GM18507 (cell line): ENCODE data around the gene STK24.
A peak's percentile ranks its signal among the peaks of the same experiment; 100 is the strongest.

ENCODE experiments used
- DNase-seq: peaks from one replicate; pipeline ENCODE4 v3.0.0; 2011; ENCODE audit warnings: low read depth; ENCODE audit not compliant: insufficient read length; ENCODE audit errors: extremely low spot score
- FAIRE-seq: peaks from 2 replicates; lab custom pipeline; 2011; peaks lifted over from hg19 to GRCh38; lab: Jason Lieb, UNC

STK24 gene

DNA sequence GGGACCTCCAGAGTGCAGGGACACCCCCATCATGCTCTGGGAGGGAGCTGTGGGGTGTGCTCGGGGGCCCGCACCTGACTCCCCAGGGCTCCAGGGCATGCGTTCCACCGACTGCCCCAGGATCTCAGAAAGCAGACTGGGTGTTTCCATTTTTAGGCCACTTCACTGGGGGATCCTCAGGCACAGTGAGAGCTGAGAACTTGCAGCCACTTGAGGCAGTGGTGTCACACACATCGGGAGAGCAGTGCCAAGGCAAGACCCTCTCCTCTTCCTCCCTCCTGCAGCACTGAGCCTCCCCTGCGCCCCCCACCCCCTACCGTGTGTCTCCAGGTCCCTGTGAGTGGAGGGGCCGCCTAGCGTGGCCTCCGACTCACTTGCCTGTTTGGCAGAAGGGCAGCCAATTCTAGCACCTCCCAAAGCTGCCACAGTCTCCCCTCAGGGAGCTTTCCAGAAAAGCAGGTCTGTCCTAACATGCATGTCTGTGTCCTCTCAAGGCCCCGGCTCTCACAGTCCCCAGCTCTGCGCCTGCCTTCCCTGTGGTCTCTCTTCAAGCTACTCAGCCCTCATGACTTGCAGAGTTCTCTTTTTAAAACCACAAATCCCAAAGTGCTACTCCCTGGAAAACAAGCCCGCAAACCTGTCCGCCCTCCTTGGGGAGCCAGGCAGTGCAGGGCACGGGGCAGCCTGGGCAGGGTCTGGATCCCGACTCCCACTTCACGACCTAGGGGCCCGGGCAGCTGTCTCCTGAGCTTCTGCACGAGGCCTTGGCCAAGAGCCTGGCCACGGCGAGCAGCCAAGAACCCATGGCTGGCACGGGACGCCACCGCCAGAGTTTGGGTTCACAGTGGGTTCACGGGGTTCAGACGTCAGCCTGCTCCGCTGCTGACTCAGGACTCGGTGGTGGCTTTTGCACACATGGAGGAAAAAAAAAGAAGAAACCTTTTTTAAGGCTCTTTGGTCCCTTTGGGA lies 94.1 kb downstream of the STK24 start:
- no peak for DNase-seq
- peak; percentile 15 for FAIRE-seq

DNA sequence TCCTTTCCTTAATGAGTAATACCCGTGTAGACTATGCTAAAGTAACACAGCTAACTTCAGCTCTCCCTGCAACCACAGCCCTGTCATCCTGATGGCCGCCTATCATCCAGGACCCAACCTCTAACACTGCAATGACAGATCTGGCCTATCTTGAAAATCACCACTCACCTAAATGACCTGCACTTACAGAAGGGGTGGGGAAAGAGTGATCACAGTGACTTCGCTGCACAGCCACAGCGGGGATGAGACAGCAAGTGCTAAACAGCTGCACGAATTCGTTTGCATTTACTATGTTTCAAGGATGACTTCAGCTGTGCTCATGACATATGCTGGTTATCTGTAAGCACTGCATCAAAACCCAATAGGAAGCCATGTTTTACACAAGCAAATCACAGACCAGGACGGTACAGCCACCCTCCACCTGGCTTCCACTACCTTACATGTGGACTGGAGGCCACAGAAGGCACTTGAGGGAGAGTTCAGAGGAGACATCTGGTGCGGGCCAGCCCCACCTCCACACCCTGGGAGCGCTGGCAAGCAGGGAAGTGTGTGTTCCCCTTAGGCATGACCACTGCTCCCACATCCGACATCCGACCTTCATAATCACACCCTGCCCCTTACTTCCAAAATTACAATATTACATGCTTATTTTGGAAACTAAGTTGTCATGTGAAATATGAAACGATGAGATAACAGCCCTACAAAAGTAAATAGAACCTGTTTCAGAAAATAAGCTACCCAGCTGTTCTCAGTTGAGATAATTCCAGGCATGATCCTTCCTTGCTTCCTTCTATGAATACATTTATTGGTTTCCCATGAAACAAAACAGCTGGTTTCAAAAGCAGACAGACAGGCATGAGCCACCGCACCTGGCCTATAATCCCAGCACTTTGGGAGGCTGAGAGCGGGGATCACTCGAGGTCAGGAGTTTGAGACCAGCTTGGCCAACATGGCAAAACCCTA lies 95.7 kb downstream of the STK24 start:
- FAIRE-seq = peak; percentile 85
- DNase-seq = no peak

DNA sequence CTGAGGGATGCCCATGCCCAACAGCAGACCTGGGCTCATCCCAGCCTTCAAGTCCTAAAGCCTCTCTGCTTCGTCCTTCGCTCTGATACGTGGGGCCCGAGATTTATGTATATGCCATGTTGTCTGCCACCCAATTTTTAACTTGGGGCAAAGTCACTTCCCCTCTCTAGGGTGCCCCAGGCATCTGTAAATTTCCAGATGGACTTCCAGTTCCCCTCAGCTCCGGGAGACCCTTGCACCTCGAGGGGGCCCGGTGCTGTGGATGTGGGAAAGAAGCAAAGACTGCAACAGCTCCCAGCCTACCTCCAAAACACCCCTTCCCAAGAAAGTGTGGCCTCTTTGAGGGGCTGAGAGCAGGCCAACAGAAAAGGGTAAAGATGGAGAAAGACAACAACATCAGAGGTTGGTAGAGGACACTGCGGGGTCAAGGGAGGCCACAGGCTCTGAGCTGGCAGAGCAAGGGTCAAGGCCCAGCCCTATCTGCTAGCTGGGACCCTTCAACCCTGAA lies 97.4 kb downstream of the STK24 start:
- DNase-seq (no peak), FAIRE-seq (no peak)

DNA sequence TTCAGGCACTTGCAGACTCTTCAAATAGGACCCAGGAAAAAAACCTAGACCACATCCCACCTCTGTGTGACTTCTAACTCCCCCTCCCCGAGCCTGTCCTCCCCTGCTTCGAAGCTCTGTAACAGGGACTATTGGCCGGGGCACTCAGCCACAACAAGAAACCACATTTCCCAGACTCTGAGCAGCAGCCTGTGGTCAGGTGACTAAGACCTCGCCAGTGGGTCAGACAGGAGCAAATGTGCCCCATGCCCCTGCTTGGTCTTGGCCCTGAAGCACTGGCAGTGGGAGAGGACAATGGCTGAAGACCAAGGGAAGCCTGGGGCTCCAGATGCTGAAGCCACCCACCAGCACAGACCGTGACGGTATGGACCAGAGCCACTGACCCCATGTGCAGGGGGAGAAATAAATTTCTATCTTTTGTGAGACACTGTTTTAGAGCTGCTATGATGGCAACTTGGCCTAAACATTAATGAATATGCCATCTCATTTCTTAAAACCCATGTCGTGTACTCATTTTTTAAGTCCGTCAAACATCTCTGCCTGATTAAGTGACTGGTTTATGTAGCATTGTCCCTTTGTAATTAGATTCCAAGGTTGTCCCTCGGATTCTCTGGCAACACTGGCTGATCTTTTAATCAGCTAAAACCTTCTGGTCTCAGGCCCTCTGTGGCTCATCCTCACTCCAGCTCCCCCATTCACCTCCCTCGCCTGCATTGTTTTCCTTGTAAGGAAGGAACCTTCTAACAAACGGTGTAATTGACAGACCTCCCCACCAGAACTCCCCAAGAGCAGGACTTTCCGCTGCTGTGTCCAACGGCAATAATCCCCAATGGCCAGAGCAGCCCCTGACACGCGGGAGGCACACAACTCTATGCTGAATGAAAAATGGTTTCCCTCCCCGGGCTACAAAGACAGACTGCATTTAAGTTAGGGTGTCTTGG lies 98.4 kb downstream of the STK24 start:
- peak; percentile 95 for FAIRE-seq
- DNase-seq = no peak

DNA sequence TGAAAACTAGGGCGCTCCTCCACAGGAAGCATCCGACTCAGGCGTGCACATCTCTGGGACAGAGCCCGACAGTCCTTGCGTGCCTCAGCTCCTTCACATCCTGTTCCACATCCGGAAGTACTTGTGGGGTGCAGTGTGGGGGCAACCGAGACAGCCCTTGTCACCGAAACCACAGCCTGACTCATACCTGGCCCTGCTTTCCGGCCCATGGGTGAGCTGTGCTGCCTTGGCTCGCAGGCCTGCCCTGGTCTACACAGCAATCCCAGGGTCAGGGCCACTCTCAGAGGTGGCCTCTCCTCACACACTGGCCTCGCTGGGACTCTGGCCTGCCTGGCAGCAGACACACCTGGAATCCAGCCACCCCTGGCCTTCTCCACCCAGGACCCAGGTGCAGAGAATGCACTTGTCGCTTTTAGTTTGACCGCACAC lies 100.4 kb downstream of the STK24 start:
- FAIRE-seq = peak; percentile 100
- peak; percentile 89 for DNase-seq

DNA sequence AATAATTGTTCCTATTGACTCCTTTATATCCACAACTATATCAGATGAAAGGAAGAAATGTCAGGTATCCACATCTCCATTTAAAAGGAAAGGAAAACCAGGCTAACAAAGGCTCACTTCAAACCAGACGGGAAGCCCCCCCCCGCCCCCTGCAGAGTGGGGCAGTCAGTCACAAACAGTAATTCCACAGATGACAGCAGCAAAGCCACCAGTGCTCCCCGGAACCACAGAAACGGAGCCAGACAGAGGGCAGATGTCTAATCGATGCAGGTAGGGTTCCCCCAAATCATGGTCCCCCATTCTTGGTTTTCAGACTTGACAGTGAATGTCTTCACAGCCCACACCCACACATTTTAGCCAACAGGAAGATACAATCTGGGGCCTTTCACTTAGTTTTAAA lies 100.8 kb downstream of the STK24 start:
- DNase-seq (no peak), FAIRE-seq (no peak)

DNA sequence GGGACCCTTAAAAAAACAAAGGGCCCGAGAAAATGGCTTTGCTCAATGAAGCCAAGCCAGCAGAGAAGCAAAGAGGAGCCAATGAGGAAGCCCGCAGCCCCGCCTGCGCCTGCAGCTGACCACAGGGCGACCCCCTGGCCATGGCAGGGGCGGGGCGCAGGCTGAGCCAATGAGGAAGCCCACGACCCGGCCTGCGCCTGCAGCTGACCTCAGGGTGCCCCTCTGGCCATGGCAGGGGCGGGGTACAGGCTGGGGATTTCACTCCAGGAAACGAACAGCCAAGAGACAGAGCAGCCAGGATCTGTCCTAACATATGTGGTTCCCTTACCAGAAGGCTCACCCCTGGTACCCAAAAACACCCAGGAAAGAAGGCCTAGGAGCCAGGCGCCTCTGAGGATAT lies 101.4 kb downstream of the STK24 start:
- FAIRE-seq (no peak), DNase-seq (no peak)

DNA sequence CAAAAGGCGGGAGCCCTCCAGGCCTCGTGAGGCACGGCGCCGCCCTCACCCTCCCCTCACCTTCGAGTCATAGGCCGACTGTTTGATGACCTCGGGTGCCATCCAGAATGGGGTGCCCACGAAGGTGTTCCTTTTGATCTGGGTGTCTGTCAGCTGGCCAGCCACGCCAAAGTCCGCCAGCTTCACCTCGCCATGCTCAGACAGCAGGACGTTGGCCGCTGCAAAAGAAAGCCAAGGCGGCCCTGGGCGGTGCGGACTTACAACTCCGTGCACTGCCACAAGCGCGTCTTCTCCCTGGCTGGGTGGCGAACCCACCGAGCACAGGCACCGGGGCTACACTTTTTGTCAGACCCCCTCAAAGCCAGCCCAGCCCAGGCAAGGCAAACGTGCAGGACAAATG lies 102.1 kb downstream of the STK24 start:
- DNase-seq = no peak
- FAIRE-seq = no peak

DNA sequence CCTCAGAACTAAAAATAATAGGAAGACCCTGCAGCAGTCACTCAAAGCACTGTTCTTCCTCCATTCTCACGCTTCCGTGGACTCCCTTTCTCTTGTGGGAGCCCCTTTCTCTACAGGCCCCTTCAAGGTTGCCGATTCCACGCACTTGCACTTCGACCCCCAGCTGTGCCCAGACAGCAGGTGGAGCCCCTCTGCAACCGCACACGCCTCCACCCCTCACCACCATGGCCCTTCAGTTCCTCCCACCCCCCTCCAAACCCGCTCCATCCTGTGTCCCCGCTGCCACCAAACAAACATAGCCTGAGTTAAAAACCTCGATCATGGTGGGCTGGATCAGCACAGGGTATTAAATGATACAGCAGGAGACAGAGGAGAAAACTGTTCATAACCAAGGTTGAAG lies 102.6 kb downstream of the STK24 start:
- FAIRE-seq = no peak
- no peak for DNase-seq

DNA sequence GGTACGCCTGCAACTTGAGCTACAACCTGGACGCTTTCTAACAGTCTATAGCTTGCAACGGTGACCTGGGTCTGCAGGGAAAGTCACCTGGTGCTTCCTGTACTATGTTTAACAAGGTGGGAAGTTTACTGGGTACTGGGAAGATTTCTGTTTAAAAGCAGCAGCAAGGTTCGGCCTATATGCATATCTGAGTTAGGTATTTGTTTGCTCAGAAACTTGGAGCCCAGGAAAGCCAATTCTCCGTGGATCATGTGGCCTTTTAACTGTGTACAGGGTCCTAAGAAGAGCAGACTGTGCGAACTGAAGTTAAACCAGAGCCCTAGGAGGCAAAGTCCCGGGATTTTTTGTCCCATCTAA lies 103.1 kb downstream of the STK24 start:
- no peak for DNase-seq
- no peak for FAIRE-seq

DNA sequence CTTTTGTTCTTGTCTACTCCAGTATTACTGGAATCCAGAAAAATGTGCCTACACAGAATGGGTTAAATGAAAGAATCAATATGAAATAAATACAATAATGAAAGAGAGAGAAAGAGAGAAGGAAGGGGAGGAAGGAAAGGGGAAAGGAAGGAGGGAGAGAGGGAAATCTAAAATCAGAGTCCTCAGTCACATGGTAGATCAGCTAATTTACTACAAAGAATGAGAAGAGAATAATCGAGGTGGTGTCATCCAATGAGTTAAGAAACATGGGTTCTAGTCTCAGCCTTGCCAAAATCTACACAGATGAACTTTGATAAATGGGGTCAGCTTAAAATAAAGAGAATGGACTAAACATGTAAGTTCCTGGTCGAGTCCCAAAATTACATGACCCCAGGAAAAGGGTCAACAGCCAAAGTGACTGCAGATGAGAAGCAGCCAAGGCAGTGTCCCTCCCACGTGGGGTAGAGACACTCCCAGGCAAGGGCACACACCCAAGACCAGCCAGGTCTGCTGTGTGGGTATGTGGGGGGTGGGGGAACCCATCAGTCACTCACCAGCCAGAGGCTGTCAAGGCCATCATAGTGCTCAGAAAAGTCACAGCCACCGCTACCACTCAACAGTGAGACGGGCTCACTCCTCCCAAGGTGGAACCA lies 103.6 kb downstream of the STK24 start:
- DNase-seq = no peak
- FAIRE-seq = no peak

DNA sequence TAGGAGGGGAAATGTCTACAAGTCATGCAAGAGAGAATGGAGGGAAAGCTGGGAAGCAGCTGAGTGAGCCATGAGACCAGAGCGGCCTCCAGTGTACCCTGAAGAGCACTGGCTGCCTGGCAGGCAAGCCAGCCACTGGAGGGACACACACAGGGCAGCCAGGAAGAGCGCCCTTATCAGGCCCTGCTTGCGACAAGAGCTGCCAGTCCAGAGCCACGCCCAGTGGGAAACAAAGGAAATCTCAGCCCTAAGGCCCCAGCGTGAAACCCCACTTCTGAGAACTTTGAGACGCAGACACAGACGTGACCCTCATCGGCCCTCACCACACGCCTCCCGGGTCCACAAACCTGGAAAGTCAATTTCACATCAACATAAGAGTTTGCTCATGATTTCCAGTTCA lies 105.0 kb downstream of the STK24 start:
- FAIRE-seq = no peak
- no peak for DNase-seq

DNA sequence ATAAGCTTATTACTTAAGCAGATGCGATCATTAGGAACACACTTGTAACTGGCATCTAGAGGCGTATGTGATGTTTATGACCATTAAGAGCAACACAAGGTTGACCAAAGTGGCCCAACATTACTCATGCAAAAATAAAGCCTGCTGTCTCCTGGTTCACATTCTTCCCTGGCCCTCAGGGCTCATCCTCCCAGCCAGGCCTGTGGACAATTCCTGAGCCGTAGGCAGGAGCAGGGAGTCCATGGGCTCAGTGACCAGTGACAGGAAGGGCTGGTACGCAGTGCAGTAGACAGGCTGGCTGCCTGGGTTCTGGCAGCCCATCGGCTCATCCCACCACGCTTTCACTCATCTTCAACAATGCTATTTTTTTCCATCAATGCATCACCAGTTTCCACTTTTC lies 106.0 kb downstream of the STK24 start:
- FAIRE-seq (no peak), DNase-seq (no peak)

DNA sequence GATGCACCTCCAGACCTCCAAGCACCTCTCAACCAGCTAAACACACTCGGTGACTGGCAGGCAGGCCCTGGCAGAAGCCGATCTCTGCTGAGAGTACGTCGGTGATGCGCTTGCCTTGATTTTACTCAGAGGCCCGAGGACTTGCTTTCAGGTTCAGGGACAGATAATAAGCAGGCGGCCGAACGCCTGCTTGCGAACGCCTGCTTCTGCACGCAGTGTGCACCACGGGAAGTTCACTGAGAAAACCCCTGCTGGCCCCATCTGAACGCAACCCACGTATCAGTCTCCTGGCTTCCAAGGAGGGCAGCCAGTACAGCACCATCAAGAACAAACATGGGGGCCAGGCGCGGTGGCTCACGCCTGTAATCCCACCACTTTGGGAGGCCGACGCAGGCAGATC lies 108.0 kb downstream of the STK24 start:
- DNase-seq = no peak
- FAIRE-seq = no peak

DNA sequence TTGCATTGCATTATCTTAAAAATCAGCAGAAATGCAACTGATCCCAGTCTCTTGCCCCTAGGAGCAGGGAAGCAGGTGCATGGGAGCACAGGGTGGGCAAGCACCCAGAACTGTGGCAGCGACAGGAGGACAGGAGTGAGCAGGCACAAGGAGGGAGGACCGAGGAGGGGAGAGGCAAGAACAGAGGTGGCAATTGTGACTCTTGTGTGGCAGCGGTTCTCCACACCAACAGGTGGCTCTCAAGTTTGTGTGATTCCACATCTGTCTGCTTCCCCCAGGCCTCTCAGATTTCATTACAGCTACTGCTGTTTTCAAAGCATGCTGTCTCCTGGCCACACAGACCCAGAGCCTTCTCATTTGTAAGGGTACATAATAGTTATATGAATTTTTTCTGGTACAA lies 108.5 kb downstream of the STK24 start:
- FAIRE-seq (no peak), DNase-seq (no peak)

DNA sequence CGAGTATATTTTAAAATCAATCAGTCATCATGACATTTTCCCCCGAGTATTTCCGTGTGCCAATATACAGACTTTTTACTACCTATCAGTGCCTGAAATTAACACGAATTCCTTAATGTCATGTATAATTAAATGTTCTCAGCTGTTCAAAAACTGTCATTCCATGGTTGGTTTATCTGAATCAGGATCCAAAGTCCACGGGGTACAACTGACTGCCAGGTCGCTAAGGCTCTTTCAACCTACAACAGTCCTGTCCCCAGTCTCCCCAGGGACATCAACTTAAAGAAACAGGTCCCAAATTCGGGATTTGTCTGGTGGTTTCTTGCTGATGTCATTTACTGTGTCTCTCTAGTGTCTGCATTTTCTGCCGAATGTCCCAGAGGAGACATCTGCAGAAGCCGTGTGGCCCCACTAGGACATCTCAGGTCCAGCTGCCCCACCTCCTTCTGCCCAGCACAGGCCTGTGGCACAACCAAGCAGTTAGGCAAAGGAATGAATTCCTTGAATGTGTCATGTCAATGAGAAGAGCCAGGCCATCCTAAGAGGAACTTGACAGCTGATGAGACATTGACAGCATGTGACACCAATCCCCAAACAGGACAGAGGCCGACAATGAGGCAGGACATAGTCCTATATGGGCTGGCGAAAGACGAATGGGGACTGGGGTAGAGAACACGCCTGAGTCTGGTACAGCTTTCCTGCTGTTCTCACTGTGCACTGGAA lies 109.5 kb downstream of the STK24 start:
- FAIRE-seq (no peak), DNase-seq (no peak)

DNA sequence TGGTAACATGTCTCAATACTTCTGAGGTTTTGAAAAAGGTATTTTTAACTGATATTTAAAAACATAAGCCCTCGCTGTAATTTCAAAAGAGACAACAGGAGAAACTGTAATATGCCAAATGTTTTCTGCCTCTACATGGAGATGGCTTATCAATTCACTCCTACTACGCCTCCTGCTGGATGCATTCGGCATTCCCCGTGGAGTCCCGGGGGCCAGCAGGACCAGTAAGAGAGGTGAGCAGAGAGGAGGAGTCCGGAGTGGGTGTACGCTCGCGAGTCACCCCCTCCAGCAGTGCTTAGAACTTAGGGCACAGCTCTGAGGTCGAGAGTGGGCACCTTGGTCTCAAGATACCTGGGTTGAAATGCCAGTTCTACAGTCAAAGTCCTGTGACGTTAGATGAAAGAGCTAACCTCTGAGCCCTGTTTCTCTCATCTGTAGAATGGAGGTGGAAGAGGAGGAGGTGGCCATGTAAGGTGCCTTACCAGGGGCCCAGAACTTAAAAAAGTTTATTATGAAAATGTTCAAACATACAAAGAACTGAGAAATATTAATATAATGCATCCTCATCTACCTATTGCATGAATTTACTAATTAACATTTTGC lies 110.2 kb downstream of the STK24 start:
- DNase-seq (no peak), FAIRE-seq (no peak)

DNA sequence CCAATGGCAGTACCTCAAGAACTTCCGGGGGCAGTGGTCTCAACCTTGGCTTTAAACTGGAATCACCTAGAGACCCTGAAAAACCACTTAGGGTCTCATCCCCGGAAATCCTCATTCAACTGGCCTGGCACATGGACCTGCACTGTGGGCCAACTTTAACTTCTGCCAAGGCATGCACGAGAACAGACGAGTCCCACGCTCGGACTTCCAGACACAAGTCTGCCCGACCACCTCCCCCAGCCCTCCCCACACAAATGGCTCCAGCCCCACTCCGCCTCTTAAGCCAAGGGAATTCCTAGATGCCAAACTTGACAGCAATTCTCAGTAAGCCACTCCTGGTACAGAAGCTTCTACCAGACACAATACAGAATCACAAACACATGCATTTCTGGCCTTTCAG lies 114.0 kb downstream of the STK24 start:
- DNase-seq (no peak), FAIRE-seq (no peak)
